GM18951 (cell line): ENCODE results near the gene ARHGEF35.
"Not testable (repeated sequence)": the region's sequence is repeated elsewhere in the genome, so short reads cannot be mapped to it uniquely, and the experiment has no call there.

Source experiments
- POLR2A ChIP-seq: IDR thresholded peaks from 4 replicates; pipeline ENCODE4 v1.6.1; 2011; ENCODE audit warnings: mild to moderate bottlenecking; ENCODE audit not compliant: insufficient read length, insufficient read depth; ENCODE audit errors: extremely low read depth
- in situ Hi-C: fragments of 300-500 bp; cut with MboI; formaldehyde crosslinking; loops from one replicate; pipeline ENCODE4 v1.12.0; 2022; ENCODE audit warnings: low sequenced_read_pairs, mixed read lengths, inconsistent platforms; ENCODE audit not compliant: unreplicated experiment

ARHGEF35 gene

DNA sequence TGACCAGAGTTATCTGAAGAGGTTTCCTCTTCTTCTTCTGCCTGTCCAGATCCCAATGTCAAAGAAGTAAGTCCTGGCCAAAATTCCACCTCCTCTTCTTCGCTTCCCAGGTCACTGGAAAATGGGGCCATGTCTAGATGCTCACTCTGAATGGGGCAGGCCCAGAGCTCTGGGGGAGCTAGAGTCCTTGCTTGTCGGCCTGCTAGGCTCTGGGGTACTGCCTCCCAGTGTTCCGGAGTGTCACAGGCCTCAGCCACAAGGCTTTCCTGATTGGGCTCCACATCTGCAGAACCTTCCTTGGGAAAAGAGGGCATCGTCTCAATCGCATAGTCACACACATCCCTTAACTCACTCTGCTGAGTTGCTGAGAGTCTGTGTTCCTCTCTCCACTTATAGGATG lies 7.8 kb downstream of the ARHGEF35 start:
- in situ Hi-C loops: not testable (repeated sequence)

DNA sequence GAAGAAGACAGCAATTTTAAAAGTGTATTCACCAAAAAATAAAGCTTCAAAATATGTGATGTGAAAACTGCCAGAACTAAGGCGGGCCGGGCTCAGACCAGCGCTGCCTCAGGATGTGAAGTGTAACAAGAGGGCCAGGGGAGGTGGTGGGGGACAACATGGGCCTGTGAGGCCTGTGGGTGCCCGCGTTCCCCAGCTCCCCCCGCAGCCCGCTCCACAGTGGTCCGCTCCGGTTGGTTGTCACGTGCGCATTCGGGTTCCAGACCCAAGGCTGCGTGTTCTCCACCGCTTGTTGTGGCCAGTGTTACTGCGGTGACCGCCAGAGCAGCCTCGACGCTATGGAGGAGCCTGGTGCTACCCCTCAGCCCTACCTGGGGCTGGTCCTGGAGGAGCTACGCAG lies 12.5 kb downstream of the ARHGEF35 start, which contains the start of gene CTAGE4:
TSS of gene CTAGE4 (plus strand) at position 301 of the 400 bp plus-strand sequence. CDS start at position 339, 38 bp downstream.
- in situ Hi-C loops: not testable (repeated sequence)

- in situ Hi-C loops: not testable (repeated sequence)
Measured at GRCh38 chr7:144179165-144179479, 16.5 kb downstream of the ARHGEF35 start.

GRCh38 chr7:144178380-144179164 lies 17.1 kb downstream of the ARHGEF35 start:
- in situ Hi-C loops: not testable (repeated sequence)

- in situ Hi-C loops: no loop called here
- no peak for TF ChIP-seq POLR2A
Measured at GRCh38 chr7:144174613-144175012, 21.0 kb downstream of the ARHGEF35 start.

DNA sequence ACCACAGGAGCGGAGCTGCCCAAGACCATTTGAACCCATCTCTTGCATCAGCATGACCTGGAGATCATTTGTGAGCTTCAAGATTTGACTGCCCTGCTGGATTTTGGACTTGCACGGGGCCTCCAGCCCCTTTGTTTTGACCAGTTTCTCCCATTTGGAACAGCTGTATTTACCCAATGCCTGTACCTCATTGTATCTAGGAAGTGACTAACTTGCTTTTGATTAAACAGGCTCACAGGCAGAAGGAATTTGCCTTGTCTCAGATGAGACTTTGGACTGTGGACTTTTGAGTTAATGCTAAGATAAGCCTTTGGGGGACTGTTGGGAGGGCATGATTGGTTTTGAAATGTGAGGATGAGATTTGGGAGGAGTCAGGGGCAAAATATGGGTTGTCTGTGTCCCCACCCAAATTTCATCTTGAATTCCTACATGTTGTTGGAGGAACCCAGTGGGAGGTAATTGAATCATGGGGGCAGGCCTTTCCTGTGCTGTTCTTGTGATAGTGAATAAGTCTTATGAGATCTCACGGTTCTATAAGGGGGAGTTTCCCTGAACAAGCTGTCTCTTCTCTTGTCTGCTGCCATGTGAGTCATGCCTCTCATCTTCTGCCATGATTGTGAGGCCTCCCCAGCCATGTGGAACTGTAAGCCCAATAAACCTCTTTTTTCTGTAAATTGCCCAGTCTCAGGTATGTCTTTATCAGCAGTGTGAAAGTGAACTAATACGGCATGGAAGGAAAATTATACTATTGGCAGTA lies 23.9 kb downstream of the ARHGEF35 start:
- in situ Hi-C loops: not testable (repeated sequence)

DNA sequence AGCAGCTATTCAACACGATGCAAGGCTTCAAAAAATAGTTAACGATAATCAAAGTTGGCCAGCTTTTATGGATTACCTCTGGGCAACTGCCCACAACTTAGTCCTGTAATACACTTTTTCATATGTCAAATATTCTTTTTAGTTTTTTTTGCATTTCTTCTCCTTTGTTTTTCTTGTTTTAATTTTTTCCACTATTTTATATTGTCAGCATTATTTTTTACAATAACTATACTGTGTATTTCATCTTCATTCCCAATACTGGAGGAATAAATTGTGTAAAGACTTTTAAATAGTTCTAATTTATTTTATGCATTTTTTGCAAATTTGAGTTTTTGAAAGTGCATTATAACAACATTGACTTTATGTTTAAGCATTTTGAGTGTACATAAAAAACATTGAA lies 30.8 kb downstream of the ARHGEF35 start:
- TF ChIP-seq POLR2A: no peak
- in situ Hi-C loops: no loop called here

- in situ Hi-C loops: no loop called here
- no peak for TF ChIP-seq POLR2A
Measured at GRCh38 chr7:144158861-144159260, 36.8 kb downstream of the ARHGEF35 start.

DNA sequence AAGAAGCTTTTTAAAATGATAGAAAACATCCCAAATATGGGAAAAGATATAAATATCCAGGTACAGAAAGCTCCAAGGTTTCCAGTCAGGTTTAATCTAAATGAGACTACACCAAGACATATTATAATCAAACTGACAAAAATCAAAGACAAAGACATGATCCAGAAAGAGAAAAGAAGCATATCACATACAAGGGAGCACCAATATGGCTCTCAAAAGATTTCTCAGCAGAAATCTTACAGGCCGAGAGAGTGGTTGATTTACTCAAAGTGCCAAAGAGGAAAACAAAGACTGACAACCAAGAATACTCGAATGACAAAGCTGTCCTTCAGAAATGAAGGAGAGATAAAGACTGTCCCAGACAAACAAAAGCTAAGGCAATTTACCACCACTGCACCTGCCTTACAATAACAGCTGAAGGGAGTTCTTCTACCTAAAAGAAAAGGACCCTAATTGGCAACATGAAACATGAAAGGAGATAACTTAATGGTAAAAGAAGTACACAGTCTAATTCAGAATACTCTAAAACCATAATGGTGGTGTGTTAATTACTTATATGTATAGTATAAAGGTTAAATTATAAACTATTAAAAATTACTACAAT lies 47.3 kb downstream of the ARHGEF35 start:
- in situ Hi-C loops: no loop called here
- TF ChIP-seq POLR2A: no peak

DNA sequence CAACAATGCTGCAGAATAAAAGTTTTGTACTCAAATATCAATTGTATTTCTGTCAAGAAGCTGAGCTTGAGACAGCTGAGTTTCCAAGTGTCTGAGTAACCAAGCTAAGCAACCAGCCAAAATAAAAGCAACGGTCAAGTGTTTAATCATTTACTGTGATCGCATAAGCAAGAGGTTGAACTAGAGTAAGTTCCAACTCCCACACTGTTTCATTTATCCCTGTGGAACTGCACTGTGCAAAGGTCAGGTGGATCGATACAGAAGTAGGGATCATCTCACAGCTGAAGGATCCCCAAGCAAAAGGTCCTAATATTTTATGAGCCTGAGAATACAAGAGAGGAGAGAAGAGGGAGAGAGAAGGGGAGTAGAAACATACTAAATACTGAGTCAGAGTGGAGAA lies 51.2 kb downstream of the ARHGEF35 start:
- TF ChIP-seq POLR2A: no peak
- in situ Hi-C loops: no loop called here

DNA sequence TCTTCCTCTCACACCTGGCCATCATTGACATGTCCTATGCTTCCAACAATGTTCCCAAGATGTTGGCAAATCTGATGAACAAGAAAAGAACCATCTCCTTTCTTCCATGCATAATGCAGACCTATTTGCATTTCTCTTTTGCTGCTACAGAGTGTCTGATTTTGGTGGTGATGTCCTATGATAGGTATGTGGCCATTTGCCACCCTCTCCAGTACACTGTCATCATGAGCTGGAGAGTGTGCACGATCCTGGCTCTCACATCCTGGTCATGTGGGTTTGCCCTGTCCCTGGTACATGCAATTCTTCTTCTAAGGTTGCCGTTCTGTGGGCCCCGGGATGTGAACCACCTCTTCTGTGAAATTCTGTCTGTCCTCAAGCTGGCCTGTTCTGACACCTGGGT lies 53.4 kb downstream of the ARHGEF35 start:
- no peak for TF ChIP-seq POLR2A
- in situ Hi-C loops: no loop called here

DNA sequence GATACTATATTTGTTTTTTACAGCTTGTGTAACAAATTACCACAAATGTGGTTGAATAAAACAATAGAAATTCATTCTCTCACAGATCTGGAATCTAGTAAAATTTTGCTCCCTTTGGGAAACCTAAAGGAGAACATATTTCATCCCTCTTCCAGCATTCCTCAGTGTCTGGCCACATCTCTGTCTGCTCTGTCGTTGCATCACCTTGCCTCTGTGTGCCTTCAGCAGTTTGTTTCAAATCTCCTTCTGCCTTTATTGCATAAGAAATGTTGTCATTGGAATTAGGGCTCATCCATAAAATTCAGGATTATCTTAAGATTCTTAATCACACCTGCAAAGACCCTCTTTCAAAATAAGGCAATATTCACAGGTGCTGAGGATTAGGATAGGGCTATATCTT lies 58.1 kb downstream of the ARHGEF35 start:
- TF ChIP-seq POLR2A: no peak
- in situ Hi-C loops: no loop called here
